Coronary artery (tissue), 2 donors: ENCODE measurements around the gene TMEM175.

Experiments used
- DNase-seq: peaks from one replicate; pipeline ENCODE4 v3.0.0-alpha.2; 2017; ENCODE audit warnings: low spot score
- H3K27ac ChIP-seq, 2 donors: fragments of 200-600 bp; sonication (generic); one replicate each; pipeline ENCODE4 v1.5.1; 2016 to 2019
- H3K4me3 ChIP-seq: fragments of 200-600 bp; sonication (generic); 2 replicates; pipeline ENCODE4 v1.5.1; 2016; ENCODE audit warnings: mild to moderate bottlenecking, moderate library complexity
- CTCF ChIP-seq: fragments of 200-600 bp; sonication (generic); IDR thresholded peaks from one replicate; pipeline ENCODE4 v1.5.1; 2019; ENCODE audit warnings: antibody characterized with exemption

The TMEM175 gene

GRCh38 chr4:898869-899555 lies 33.2 kb upstream of the TMEM175 start:
- DNase-seq, result no peak
- no peak for TF ChIP-seq CTCF
- Histone ChIP-seq H3K27ac (no peak overlapping the region), H3K4me3 (no peak overlapping the region)

DNA sequence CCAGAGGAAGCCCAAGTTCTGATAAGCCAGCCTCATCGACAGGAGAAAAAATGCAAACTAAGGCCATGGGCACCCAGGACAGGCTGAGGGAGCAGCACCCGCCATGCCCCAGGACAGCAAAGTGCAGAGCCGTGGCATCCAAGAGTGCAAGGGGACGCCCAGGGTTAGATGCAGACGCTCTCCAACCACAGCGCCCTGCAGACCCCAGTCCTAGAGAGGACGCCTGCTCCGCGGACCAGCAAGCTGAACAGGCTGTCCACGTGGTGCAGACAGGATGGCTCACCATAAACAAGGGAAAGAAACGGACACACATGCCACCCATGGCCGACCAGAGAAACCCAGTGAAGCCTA lies 32.7 kb upstream of the TMEM175 start:
- Histone ChIP-seq H3K4me3 (no peak overlapping the region), H3K27ac (no peak overlapping the region)
- no peak for TF ChIP-seq CTCF
- DNase-seq, result no peak

DNA sequence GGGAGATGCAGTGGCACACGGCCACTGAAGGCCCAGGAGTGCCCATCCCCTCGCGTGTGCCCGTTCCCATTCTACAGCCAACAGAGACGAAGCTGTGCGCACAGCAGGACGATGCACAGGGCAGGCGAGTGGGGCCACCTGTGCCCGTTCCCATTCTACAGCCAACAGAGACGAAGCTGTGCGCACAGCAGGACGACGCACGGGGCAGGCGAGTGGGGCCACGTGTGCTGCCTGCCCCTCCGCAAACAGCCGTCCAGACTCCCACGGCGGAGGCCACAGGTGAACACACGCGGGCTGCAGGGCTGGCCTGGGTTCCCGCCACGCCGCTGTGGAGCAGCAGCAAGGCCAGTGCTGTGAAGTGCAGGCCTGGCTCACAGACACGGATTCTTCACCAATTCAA lies 32.2 kb upstream of the TMEM175 start:
- Histone ChIP-seq H3K27ac (no peak overlapping the region), H3K4me3 (no peak overlapping the region)
- TF ChIP-seq CTCF, result no peak
- no peak for DNase-seq

DNA sequence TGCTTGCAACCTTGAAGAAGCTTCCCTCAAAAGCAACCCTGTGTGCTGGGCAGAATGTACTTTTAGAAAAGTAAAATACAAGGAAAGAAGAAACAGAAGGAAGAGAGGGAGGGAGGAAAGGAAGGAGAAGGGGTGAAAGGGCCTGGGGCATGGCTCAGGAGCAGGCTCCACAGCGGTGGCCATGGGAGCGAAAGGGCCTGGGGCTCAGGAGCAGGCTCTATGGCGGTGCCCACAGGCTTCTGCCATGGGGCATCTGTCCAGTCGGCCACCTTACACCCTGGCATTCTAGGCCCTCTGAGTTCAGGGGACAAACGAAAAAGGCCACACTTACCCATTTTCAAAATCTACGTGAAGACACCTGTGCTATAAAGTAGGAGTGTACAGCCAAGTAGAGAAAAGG lies 31.5 kb upstream of the TMEM175 start:
- no peak overlapping the region for H3K4me3 ChIP-seq
- no peak for DNase-seq
- no peak overlapping the region for H3K27ac ChIP-seq
- no peak for TF ChIP-seq CTCF

DNA sequence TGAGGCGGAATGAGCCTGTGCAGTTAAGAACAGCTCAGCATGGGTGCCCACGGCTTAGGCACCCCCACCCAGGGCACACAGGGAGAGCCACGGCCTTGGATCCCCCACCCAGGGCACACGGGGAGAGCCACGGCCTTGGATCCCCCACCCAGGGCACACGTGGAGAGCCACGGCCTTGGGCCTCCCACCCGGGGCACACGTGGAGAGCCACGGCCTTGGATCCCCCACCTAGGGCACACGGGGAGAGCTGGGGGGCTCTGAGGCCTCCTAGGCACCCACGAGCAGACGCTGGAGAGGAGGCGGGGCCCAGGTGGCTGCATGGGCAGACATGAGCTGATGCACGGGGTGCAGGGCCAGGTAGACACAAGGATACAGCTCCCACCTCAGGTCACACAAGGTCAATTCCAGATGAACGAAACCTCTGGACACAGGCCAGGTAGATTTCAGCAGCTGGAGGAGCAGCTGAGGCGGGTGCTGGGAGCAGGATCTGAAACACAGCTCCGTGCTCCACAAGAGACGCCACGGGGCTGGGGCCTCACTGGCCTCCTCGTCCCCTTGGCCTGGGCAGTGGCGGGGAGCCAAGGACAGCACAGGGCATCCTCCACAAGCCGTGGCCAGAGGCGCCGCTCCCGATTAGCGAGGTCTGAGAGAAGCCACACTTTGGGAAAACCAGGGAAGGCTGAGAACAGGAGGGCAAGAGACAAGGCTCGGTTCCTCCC lies 30.9 kb upstream of the TMEM175 start:
- H3K4me3 ChIP-seq, result no peak overlapping the region
- TF ChIP-seq CTCF, result no peak

GRCh38 chr4:903066-904046 lies 28.9 kb upstream of the TMEM175 start:
- DNase-seq, result no peak
- no peak for TF ChIP-seq CTCF
- no peak overlapping the region for H3K4me3 ChIP-seq
- H3K27ac ChIP-seq, result no peak overlapping the region

More for the DNA sequence above, 30.9 kb upstream of the TMEM175 start:
- H3K27ac ChIP-seq, result no peak overlapping the region
- DNase-seq, result no peak
